ENCODE measurements around the gene CCN6. TPM values are rescaled to one million over a fixed set of nuclear protein-coding genes. Genes with fewer than 3 reads are reported as not detected.

The CCN6 gene
- total RNA-seq, 2 donors from 2014 or later, result 0.25 to 0.74 TPM

DNA sequence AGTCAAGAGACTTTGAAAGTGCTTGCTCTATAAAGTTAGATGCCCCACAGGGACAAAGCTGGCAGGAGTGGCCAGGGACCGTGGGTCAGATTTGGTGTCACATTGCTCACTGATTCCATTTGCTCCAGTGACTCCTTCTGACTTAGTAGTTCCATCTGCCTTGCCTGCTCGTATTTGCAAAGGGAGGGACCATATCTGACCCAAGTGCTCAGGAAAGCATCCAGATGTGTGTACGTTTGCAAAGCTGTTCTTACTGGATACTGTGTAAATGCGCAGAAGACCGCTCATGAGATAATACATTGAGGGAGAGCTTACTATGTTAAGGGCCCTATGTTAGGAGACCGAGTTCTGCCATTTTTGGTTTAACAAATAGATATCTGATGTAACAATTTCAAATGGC, 21.2 kb upstream of the CCN6 start:
- H3K27me3 Mint-ChIP-seq (ENCODE audit: low read depth), result no peaks in the 10 kb centered on the region

DNA sequence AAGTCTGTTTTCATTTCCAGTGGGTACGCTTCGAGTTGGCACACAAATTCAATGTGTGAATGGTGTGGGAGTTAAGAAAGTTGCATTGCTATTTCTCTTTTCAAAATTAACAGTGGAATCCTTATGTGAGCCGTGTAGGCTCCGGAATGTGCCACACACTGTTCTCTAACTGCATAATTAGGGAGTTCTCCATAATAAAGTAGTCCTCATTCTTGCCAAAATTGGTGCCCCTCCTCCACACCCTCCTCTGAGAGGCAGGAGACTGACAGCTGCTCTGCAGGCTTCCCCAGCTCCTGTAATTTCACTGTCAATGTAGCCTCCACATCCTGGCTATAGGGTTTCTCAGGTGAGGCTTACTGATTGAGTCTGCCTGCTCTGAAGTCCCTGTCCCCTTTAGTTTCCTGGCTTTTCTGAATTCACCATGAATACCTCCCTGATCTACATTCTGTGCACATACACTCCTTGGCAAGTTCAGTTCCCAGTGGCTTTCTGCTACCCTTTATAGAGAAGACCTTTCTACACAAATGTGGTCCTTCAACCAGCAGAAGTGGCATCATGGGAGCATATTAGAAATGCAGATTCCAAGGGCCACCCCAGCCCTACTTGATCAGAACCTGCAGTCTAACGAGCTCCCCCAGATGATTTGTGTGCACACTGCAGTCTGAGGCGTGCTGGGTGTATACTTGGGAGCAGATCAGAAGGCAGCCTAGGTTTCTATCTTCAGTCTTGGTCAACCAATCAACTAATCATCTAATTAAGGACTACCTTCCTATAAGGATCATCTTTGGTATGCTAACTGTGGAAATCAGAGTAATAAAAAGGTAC, 19.9 kb upstream of the CCN6 start:
- Mint-ChIP-seq H3K9me3 (no peaks in the 10 kb centered on the region), H3K4me1 (ENCODE audit: low read depth) (peaks cover 95% of the 10 kb centered on the region), H3K4me3 (peak overlapping the region; percentile 24 to 61), H3K27ac (peak overlapping the region; percentile 17), H3K36me3 (ENCODE audit: insufficient read depth in 2 of 2) (no peaks in the 10 kb centered on the region), H3K27me3 (ENCODE audit: low read depth) (no peaks in the 10 kb centered on the region)
- DNase-seq (no peak), ATAC-seq (replicated peaks in 1 of 2) (no peak)

More for the DNA sequence above, 21.2 kb upstream of the CCN6 start:
- Mint-ChIP-seq H3K36me3 (ENCODE audit: insufficient read depth in 2 of 2) (no peaks in the 10 kb centered on the region), H3K27ac (no peak overlapping the region), H3K9me3 (no peaks in the 10 kb centered on the region), H3K4me1 (ENCODE audit: low read depth) (peaks cover 96% of the 10 kb centered on the region), H3K4me3 (no peak overlapping the region)
- ATAC-seq (replicated peaks in 1 of 2), result no peak
- DNase-seq, result no peak

DNA sequence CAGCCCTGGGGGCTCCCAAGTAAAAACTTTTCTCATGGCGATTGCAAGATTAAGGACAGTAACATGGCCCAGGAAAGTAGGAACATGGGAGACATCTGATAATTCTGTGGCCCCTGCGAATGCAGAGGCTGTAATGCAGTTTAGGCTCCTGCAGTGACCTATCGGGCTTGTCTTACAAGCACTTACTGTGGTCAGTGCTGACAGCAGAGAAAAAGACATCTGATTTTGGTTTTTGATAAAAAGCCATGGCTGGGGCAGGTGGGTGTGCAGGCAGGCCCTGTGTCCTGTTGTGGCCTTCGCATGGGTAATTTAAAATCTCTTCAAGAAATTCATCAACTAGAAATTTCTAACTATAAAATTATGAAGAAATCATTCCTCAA, 19.3 kb upstream of the CCN6 start:
- H3K27ac Mint-ChIP-seq, result no peak overlapping the region
- no peak for ATAC-seq (replicated peaks in 1 of 2)
- H3K36me3 Mint-ChIP-seq (ENCODE audit: insufficient read depth in 2 of 2), result no peaks in the 10 kb centered on the region
- no peaks in the 10 kb centered on the region for H3K9me3 Mint-ChIP-seq
- peak overlapping the region; percentile 24 to 61 for H3K4me3 Mint-ChIP-seq
- DNase-seq, result no peak
- H3K4me1 Mint-ChIP-seq (ENCODE audit: low read depth), result peaks cover 94% of the 10 kb centered on the region
- no peaks in the 10 kb centered on the region for H3K27me3 Mint-ChIP-seq (ENCODE audit: low read depth)

DNA sequence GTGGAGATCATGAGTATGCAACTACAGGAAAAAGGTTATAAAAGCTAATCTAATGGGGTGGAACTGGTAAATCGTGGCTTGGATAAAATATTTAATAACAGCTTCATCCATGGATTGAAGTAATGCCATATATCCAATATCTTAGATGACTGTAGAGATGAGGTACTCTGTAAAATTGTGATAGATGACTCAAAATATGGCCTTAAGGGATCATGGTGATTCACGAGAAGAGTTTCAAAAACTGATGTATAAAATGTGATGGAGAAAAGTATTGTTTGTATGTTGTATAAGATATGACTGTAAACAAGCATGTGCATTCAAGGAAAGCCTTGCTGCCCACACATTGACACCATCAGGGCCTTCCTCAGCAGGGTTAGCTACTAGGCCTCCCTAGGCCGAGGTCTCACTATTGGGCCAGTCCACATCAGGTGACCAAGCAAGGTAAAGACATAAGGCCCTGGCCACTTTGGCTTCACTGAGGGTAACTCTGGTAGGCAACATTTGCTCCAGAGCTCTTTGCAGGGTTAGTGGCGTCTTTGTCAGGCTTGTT, 17.7 kb upstream of the CCN6 start:
- Mint-ChIP-seq H3K27ac (peak overlapping the region; percentile 70), H3K9me3 (no peaks in the 10 kb centered on the region), H3K27me3 (ENCODE audit: low read depth) (no peaks in the 10 kb centered on the region), H3K4me1 (ENCODE audit: low read depth) (peaks cover 91% of the 10 kb centered on the region), H3K36me3 (ENCODE audit: insufficient read depth in 2 of 2) (no peaks in the 10 kb centered on the region), H3K4me3 (peak overlapping the region; percentile 5 to 48)
- ATAC-seq (replicated peaks in 1 of 2), result peak; percentile 82 to 86
- DNase-seq, result peak in 1 of 2 donors; percentile 54

DNA sequence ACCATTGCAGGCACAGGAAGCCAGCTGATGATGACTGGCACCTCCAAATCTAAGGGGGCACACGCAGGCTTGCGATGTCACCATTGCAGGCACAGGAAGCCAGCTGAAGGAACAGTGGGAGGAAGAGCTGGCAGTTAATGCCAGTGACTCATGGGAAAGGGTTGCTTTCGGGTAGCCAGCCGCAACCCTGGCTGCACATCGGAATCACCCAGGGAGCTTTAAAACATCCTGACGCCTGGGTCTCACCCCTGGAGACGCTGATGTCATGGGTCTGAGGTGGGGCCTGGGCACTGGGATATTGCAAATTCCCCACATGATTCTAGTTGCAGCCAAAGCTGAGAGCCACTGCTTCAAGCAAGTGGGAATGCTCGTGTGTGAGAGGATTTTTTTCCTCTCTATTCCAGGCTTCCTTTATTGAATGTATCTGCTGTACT, 16.1 kb upstream of the CCN6 start:
- DNase-seq, result peak in 1 of 2 donors; percentile 38
- Mint-ChIP-seq H3K36me3 (ENCODE audit: insufficient read depth in 2 of 2) (no peaks in the 10 kb centered on the region), H3K27me3 (ENCODE audit: low read depth) (no peaks in the 10 kb centered on the region), H3K27ac (no peak overlapping the region), H3K4me3 (no peak overlapping the region), H3K4me1 (ENCODE audit: low read depth) (peaks cover 91% of the 10 kb centered on the region), H3K9me3 (peaks cover 0 to 2% of the 10 kb centered on the region in 2 donors)
- peak; percentile 24 to 27 for ATAC-seq (replicated peaks in 1 of 2)

DNA sequence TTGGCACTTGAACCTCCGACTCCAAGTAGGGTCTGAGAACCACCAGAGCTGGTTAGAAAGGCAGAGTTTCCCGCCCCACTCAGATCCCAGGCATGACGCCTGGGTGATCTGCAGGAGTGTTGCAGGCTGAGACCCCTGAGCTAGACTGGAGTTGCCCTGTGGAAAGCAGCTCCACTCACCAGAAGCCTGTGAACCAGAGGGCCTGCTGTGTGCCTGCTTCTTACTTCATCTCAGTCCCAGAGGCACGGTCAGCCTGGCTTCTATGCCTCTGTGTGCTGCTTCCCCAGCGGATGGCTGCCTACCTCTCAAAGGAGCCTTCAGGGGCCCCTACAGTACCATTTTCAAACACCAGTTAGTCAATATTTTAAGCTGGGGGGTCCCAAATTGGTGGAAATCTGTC, 15.6 kb upstream of the CCN6 start:
- Mint-ChIP-seq H3K36me3 (ENCODE audit: insufficient read depth in 2 of 2) (no peaks in the 10 kb centered on the region), H3K4me1 (ENCODE audit: low read depth) (peaks cover 91% of the 10 kb centered on the region), H3K27ac (no peak overlapping the region), H3K9me3 (peaks cover 0 to 2% of the 10 kb centered on the region in 2 donors), H3K27me3 (ENCODE audit: low read depth) (no peaks in the 10 kb centered on the region), H3K4me3 (no peak overlapping the region)
- ATAC-seq (replicated peaks in 1 of 2) (no peak), DNase-seq (no peak)

DNA sequence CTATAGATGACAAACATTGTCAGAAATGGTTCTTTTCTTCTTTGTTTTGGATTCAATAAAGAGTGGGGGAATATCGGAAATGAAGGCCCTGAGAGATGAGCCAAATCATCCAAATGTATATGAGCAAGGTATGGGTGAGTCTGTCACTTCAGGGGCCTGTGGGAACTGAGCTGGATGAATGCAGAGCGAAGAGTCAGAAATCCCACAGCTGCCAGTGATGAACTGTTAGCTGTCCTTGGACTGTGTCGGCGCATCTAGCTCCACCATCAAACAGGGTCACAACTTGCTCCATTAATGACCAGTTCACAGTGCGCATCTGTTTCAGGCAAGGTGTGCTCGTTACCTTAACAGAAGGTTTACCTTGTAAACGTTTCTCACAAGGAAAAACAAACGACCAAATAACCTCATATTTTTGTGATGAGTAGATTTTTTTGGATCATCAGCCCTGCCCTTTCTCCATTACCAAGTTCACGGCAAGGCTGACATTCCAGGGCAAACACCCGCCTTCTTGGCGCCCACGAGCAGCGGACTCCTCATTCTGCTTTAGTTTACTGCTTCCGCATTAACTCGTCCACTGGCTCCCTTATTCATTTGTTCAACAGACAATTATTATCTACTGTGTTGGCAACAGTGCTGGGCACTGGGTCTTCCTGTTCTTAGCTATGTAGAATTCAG, 15.0 kb upstream of the CCN6 start:
- Mint-ChIP-seq H3K27ac (no peak overlapping the region), H3K27me3 (ENCODE audit: low read depth) (no peaks in the 10 kb centered on the region), H3K36me3 (ENCODE audit: insufficient read depth in 2 of 2) (no peaks in the 10 kb centered on the region), H3K4me1 (ENCODE audit: low read depth) (peaks cover 90% of the 10 kb centered on the region), H3K4me3 (no peak overlapping the region), H3K9me3 (peaks cover 0 to 2% of the 10 kb centered on the region in 2 donors)
- ATAC-seq (replicated peaks in 1 of 2) (no peak), DNase-seq (no peak)

DNA sequence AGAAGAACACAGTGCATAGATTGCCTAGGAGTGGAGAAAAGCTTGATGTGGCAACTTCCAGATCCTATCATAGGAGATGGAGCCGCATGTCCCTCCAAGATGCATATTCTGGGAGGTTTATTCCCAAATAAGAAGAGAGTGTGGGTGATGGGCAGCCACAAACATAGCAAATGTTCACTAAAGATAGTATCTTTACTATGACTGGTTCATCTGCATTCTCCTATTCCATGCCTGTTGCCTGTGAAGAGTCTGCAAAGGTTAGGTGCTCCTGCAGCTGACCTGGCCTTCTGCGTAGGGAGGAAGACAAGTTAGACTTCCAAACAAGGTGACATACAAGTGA, 14.5 kb upstream of the CCN6 start:
- DNase-seq (no peak), ATAC-seq (replicated peaks in 1 of 2) (no peak)
- Mint-ChIP-seq H3K27ac (no peak overlapping the region), H3K4me1 (ENCODE audit: low read depth) (peaks cover 90% of the 10 kb centered on the region), H3K27me3 (ENCODE audit: low read depth) (no peaks in the 10 kb centered on the region), H3K36me3 (ENCODE audit: insufficient read depth in 2 of 2) (no peaks in the 10 kb centered on the region), H3K4me3 (no peak overlapping the region), H3K9me3 (peaks cover 0 to 2% of the 10 kb centered on the region in 2 donors)

DNA sequence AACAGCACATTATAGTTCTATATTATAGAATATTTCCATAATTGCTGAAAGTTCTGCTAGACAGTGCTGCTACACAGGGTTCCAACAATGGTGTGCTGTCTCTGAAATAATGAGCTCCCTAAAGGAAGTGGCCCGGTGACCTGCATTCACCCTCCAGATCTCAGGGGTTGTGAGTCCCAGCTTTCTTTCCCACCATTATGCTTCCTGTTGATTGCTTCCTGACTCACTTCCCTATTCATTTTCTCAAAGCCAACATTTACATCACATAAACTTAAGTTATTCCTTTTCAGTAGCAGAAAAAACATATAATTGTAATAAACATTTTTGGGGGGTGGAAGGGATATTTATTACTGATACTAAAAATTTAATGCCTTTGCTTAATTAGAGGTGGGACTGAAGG, 12.9 kb upstream of the CCN6 start:
- no peak overlapping the region for H3K4me3 Mint-ChIP-seq
- ATAC-seq (replicated peaks in 1 of 2) (no peak), DNase-seq (no peak)
- H3K36me3 Mint-ChIP-seq (ENCODE audit: insufficient read depth in 2 of 2), result no peaks in the 10 kb centered on the region
- peaks cover 0 to 2% of the 10 kb centered on the region in 2 donors for H3K9me3 Mint-ChIP-seq
- H3K4me1 Mint-ChIP-seq (ENCODE audit: low read depth), result peaks cover 83% of the 10 kb centered on the region
- no peak overlapping the region for H3K27ac Mint-ChIP-seq
- H3K27me3 Mint-ChIP-seq (ENCODE audit: low read depth), result no peaks in the 10 kb centered on the region

DNA sequence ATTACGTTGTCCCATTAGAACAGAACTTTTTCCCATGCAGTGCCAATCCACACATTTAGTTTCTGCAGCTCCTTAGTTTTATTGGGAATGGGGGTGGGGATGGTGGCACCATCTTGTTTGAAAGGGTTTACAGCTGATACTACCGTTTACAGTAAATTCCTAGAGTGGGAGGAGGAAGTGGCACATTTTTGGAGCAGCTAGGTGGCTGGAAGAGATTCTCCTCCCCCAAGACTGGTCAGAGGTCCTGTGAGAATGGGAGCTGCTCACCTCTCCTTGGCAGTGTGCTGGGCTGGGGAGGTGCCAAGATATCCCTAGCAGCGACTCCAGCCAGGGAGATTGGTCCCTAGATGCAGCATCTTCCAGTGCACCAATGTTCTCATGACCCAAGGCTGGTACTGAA, 12.4 kb upstream of the CCN6 start:
- Mint-ChIP-seq H3K36me3 (ENCODE audit: insufficient read depth in 2 of 2) (no peaks in the 10 kb centered on the region), H3K9me3 (peaks cover 0 to 2% of the 10 kb centered on the region in 2 donors), H3K4me3 (peak overlapping the region; percentile 92 to 100), H3K4me1 (ENCODE audit: low read depth) (peaks cover 77% of the 10 kb centered on the region), H3K27ac (peak overlapping the region; percentile 67), H3K27me3 (ENCODE audit: low read depth) (no peaks in the 10 kb centered on the region)
- DNase-seq, result no peak
- no peak for ATAC-seq (replicated peaks in 1 of 2)

DNA sequence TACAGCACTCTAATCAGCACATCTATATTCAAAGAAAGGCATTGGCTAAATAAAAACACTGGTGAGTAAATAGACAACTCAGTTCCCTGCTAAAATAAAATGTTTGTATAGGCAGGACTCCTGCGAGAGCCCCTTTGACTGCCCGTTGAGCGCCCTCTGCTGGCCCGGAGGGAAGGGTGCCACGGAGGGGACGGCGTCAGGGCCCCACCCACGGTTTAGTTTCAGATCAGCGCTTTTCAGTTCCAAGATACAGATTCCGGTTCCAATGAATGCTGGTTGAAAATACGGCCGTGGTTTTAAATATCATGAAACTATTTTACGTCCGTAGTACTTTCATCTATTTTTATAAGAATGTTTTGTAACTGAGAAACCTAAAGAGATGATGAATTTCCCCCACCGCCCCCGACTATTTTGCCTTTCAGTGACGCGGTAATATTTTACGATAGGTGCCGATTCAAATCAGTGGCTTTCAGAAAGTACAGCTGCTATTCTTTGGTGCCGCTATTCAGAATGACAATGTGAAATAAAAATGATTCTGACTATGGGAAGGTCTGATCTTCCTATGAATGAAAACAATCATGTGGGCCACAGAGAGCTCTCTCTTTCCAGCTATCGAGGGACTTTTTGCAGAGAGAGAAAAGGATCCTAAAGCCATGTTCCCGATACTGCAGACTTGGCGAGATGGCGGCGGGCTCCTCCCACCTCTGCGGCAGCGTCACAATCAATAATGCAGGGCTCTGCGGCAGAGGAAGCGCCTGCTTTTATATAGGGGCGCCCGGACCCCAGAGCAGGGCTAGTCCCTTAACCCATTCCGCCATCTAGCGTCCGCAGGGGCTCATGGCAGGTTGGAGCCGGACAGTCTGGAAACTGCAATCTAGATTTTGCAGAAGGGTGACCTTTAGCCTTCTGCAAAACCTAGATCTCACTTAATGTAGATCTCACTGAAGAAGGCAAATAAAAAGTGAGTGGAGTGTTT, 10.6 kb upstream of the CCN6 start:
- H3K4me1 Mint-ChIP-seq (ENCODE audit: low read depth), result peaks cover 60% of the 10 kb centered on the region
- H3K36me3 Mint-ChIP-seq (ENCODE audit: insufficient read depth in 2 of 2), result no peaks in the 10 kb centered on the region
- peak overlapping the region; percentile 99 for H3K27ac Mint-ChIP-seq
- ATAC-seq (replicated peaks in 1 of 2) (peak; percentile 93 to 94), DNase-seq (peak; percentile 92 to 94)
- no peaks in the 10 kb centered on the region for H3K27me3 Mint-ChIP-seq (ENCODE audit: low read depth)
- H3K4me3 Mint-ChIP-seq, result peak overlapping the region; percentile 92 to 100
- H3K9me3 Mint-ChIP-seq, result peaks cover 0 to 2% of the 10 kb centered on the region in 2 donors

DNA sequence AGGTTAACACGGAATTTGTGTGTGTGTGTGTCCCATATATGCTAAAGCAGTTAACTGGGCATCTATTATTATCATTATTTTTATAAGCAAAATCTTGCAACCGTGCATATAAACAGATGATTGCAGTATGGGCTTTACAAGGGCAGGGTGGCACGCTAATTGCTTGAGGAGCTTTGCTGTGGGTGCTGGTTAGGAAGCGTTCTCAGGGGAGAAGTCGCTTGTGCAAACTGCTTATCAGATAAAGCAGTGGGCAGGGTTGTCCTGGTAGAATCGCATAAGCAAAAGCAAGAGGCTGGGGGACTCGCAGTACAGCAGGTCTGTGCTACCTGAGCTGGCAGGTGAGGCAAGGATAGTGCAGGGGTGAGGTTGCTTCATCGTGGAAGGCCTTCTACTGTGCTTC, 9.7 kb upstream of the CCN6 start:
- DNase-seq, result no peak
- Mint-ChIP-seq H3K27ac (no peak overlapping the region), H3K9me3 (peaks cover 0 to 2% of the 10 kb centered on the region in 2 donors), H3K4me3 (peak overlapping the region in 1 of 2 donors; percentile 100), H3K36me3 (ENCODE audit: insufficient read depth in 2 of 2) (no peaks in the 10 kb centered on the region), H3K4me1 (ENCODE audit: low read depth) (peaks cover 56% of the 10 kb centered on the region), H3K27me3 (ENCODE audit: low read depth) (no peaks in the 10 kb centered on the region)
- ATAC-seq (replicated peaks in 1 of 2), result no peak

All from activated T-cell treated with anti-CD3 and anti-CD28 coated beads, Interleukin-2, amount 50 U/mL, for 72 hours (primary cell).